HG03095 (cell line): Measurements from ENCODE around the gene VAMP4.
"Not testable (repeated sequence)": the region's sequence is repeated elsewhere in the genome, so short reads cannot be mapped to it uniquely, and the experiment has no call there.

ENCODE experiments used
- ATAC-seq: cut with Tn5 transposase; IDR thresholded peaks from one replicate; pipeline ENCODE4 v1.9.1; 2021; ENCODE audit warnings: moderate library complexity; ENCODE audit not compliant: unreplicated experiment

Gene VAMP4

DNA sequence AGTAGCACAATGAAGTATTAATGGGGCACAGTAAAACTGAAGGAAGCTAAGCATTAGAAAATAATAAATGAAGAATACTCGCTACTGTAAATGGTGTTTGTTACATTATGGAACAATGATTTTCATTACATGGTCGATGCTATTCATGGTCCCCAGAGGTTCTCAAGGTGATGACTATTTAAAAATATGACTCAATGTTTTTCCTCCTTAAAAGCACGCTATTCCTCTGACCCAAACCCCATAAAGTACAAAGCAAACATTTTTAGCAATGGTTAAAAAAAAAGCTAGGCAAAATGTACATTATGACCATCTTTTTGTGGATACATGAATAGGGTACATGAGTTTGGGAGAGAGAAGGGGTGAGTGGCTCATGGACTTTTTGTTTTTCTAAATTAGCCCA, 34.3 kb downstream of the VAMP4 start:
- ATAC-seq, result no peak

DNA sequence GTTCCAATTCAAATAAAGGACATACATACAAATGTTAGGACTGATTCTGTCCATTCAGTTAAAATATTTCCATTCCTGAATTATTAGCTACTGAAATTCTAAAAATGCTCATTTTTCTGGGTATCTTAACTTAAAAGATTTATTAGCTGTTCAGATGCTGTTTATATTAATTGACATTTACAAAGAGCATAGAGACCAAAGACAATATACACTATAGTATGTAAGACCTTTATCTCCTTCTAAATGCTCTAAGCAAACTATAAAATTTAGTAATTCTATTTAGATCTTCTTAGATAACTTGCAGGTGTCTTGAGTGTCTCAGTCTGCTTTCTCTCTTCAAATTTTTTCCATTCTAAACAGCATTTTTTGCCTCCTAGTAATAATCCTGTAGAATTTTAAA, 39.3 kb downstream of the VAMP4 start:
- no peak for ATAC-seq

DNA sequence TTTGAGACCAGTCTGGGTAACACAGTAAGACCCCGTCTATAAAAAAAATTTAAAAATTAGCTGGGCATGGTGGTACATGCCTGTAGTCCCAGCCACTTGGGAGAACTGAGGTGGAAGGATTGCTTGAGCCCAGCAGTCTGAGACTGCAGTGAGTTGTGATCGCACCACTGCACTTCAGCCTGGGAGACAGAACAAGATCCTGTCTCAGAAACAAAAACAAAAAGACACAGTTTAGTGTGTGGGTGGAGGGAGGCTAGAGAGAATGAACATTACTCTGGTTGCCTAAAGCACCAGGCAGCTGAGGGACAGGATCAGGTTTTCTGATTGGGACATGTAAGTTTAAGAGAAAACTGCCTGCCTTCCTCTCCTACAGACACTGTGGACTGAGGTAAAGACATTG, 42.3 kb downstream of the VAMP4 start:
- ATAC-seq, result no peak

DNA sequence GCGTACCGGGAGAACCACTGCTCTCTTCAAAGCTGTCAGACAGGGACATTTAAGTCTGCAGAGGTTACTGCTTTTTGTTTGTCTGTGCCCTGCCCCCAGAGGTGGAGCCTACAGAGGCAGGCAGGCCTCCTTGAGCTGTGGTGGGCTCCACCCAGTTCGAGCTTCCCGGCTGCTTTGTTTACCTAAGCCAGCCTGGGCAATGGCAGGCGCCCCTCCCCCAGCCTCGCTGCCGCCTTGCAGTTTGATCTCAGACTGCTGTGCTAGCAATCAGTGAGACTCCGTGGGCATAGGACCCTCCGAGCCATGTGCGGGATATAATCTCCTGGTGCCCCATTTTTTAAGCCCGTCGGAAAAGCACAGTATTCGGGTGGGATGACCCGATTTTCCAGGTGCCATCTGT, 46.1 kb downstream of the VAMP4 start:
- not testable (repeated sequence) for ATAC-seq

DNA sequence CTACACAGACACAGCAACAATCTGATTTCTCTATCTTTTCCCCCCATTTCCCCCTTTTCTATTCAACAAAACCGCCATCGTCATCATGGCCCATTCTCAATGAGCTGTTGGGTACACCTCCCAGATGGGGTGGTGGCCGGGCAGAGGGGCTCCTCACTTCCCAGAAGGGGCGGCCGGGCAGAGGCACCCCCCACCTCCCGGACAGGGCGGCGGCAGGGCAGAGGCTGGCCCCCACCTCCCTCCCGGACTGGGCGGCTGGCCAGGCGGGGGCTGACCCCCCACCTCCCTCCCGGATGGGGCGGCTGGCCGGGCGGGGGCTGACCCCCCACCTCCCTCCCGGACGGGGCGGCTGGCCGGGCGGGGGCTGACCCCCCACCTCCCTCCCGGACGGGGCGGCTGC, 48.3 kb downstream of the VAMP4 start:
- not testable (repeated sequence) for ATAC-seq

DNA sequence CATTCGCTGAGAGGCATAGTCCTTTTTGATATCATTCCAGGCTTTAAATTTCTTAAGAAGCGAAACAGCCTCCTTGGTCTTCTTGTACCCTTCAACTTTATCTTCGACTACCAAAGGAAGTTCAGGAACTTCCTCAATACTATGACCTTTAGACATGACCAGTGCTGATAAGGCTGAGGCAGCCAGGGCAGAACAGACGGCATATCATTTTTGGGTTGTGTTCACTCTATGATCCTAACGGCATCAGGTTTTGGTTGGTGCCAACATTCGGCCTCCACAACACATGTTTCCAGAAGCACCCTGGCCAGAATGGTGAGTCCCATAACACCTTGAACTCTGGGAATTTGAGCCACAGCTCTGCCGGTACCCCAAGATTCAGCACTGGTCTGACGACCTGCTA, 58.0 kb downstream of the VAMP4 start:
- no peak for ATAC-seq

DNA sequence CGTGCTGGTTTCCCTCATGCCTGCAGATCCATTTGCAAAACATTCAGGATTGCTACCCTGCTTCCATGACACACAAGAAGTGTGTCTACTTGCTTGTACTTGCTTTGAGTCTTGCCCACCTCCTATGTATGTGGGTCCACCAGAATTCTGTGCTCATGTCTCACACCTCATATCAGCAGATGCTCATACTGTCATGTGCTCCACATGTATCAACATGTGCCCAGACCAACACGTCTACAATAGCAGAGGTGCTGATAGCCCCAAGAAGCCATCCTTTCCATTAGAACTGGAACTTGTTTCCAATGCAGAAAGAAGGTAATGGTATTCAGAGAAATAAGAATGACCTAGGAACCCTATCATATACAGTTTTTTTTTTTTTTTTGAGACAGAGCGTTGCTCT, 61.5 kb downstream of the VAMP4 start:
- ATAC-seq, result no peak

DNA sequence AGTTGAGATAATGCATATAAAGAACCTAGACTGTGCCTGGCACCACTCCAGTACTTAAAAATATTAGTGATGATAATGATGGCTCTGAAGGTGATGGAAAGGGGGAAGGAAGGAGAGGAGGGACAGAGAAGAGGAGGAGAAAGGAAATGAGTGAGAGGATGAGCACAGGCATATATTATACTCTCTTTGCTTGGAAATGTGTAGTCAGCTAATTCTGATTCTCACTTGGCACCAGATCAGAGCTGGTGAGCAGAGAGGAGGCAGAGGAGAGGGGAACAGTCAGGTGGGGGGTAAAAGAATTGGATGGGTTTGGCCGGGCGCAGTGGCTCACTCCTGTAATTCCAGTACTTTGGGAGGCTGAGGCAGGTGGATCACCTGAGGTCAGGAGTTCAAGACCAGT, 65.0 kb downstream of the VAMP4 start:
- no peak for ATAC-seq

DNA sequence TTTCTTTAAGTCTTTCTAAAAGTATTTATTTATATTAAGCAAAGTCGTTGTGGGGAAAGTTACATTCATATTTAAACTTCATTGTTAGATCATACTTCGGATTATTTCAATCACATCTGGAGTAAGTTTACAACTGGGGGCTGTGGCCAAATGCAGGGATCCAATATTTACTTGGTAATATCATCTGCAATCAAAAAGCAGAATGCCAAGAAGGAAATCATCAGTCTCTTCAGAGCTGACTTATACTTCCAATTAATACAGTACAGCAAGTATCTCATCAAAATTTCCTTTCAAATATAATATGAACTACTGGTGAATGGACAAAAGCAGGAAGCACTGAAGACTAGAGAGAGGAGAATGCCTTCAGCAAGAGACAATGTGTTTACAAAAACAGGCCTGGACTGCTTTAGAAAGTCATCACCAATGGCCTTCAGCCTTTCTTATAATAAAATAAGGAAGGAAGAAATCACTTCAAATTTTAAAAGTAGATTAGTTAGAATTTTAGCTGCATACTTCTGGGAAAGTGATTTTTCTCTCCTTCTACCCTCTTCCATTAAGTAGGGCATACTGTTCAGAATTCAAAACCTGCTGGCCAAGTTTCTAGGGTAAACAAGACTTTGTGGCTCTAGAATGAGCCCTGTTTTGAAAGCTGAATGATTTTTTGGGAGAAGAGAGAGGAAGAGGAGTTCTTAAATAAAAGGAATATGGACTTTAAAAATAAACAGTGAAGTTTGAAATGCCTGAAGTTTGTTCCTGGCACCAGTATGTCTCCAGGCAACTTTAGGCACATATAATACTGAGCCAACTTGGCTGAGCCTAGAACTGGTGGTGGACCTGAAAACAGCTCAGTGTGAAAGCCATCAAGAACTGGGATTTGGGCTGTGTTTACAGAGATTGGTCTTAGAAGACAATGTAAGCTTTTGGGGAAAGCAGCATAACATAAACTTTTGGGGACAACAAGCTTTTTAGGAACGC, 67.1 kb downstream of the VAMP4 start:
- ATAC-seq, result no peak

DNA sequence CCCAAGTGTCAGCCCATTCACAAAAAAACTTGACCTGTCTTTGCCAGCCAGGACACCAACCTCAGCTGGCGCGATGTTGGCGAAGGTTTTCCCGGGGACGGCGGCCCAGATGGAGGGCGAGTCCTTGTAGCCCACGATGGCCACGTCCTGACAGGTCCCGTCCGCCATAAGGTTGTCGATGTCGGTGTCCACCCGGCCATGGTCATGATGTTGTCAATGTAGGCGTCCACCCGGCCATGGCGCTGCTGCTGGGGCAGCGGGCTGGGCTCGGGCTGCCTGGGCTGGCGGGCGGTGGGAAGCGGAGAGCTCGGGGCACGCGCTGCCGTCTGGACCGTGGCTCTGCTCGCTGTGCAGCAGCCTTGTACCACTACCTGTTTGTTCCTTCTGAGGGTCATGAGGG, 71.1 kb downstream of the VAMP4 start:
- no peak for ATAC-seq

DNA sequence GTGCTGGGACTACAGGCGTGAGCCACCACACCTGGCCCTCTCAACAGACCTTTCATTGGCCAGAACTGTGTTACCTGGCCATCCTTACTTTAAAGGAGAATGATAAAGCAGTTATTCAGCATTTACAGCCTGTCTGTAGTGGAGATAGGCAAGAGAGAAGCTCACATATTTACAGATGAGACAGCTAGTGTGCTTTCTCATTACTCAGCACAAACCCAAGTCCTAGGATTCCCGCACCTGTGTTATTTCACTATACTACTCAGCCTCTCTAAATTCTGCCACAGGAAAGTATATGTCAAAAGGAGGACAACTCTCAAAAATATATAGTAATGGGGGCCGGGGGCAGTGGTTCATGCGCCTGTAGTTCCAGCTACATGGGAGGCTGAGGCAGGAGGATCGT, 73.5 kb downstream of the VAMP4 start:
- no peak for ATAC-seq

DNA sequence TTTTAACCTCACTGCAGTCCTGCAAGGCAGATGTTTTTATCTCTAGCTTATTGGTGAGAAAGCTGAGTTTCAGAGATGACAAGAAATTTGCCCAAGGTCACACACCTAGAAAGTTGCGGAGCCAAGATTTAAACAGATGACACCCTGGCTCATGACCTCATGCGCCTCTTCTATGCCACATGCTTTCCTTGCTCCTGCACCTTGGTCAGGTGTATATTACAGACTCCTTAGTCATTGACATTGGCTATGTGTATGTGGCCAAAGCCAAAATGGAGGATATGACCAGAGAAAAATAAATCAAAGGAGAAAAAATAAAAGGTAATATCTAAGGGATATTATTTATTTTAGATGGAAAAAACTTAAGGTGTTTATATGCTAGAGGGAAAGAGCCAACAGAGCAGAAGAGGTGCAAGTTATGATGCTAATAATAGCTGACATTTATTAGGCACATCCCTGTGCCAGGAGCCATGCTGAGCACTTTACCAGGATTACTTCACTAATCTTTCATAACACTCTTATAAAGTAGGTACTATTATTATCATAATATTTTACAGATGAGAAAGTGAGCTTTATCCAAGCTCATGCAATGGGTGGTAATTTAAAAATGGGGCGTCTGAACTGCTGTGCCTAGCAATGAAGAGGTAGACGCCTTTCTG, 75.6 kb downstream of the VAMP4 start:
- ATAC-seq, result no peak

DNA sequence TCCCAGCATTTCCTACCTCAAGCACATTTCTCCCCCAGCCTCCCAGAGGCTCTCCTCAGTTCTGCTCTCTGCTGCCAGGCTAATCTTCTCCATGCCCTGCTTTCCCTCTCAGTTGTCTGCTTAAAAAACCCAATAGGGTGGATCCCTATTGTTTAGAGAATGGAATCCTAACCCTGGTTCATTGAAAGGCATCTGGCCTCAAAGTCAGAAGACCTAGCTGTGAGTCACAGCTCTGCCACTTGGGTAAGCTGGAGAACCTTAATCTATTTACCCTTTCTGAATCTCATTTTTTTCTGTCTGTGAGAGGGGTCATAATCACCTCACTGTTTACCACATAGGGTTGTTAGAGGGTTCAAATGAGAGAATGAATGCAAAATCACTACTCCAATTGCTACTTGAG, 76.9 kb downstream of the VAMP4 start:
- ATAC-seq, result no peak

DNA sequence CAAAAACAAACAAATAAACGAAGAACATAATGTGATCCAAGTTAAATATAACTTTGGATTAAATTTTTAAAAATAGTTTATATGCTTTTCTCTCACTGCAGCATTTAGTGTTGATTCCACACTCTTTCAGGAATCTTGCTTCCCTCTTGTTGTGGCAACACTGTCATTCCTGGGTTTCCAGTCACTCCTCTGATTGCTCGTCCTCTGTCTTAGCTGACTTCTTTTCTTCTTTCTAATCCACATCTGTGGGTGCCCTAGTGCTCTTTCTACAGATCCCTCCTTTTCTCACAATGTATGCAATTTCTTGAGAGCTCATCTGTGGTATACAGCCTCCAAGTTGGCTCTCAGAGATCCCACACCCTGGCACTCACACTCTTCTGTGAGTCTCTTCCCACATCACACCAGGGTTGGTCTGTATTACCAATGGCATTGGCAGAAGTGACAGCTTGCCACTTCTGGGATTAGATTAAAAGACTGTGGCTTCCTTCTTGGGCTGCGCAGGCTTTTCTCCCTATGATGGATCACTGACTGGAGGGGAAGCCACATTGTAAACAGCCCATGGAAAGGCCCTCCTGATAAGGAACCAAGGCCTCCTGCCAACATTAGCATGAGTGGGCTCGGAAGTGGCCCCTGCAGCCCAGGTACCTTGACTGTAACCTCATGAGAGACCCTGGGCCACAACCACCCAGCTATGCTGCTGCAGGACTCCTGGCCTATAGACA, 77.8 kb downstream of the VAMP4 start:
- no peak for ATAC-seq

DNA sequence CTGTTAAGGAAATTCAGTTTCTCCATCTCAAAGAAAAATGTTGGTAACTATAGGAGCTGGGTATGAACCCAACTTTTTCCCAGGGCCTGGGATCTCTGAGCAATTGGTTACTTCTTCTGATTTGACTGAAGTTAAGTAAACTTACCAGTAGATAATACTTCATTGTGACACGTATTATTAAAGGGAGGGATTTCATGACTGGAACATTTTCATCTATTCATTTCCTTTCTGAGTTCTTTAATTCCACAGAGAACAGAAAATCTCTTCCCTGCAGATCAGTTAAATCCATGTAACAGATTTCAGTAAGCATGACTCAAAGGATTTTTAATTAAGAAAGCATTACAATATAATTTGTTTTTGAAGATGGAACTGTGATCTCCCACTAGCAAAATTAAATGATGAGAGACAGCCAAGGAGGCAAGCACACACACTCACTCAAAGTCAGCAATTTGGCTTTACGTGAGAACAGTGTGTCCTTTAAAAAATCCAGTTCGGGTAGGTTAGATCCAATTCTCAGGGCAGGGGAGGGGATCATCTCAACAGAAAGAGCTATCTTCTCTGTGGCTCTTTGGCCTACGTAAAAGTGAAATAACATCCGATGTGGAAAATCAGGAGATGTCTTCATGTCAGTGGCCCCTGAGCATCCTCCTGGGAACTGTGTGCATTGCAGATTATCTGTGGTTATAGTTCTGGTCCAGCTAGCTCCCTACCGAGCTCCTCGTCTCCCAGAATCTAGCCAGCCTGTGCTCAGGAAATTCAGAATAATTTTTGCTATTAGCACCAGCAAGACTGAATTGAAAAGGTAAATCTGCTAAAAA, 78.6 kb downstream of the VAMP4 start:
- no peak for ATAC-seq

DNA sequence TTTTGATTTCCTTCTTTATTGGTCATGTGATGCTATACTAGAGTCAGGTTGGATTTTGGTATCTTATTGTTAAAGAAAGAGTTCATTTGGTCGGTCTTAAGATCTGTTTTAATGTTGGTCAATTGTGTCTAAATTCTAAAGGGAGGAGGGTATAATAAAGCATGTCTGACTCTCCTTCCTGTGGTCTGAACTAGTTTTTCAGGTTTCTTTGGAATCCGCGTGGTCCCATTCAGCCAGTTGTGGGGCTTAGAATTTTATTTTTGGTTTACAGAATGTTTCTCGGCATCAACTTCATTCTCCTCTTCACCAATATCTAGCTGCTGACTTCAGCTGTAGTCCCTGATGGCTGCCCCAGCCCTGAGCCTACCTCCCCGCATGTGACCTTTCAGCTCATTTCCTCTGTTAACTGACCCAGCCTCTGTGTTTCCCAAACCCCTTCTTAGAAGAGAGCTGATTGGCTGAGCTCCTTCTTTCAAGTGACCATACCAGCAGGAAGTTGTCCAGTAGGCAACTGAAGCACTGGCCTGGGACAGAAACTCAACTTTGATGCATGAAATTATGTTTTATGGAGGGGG, 80.7 kb downstream of the VAMP4 start:
- no peak for ATAC-seq

DNA sequence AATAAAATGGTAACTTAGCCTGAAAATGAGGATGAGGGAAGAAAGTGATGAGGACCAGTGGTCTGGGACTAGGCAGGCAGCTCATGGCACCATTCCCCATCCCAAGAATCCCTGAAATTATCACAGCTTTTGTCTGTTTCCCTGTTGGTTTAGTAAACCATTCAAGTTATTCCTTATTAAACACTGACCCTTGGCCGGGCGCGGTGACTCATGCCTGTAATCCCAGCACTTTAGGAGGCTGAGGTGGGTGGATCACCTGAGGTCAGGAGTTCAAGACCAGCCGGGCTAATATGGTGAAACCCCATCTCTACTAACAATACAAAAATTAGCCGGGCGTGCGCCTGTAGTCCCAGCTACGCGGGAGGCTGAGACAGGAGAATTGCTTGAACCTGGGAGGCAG, 85.7 kb downstream of the VAMP4 start:
- not testable (repeated sequence) for ATAC-seq

DNA sequence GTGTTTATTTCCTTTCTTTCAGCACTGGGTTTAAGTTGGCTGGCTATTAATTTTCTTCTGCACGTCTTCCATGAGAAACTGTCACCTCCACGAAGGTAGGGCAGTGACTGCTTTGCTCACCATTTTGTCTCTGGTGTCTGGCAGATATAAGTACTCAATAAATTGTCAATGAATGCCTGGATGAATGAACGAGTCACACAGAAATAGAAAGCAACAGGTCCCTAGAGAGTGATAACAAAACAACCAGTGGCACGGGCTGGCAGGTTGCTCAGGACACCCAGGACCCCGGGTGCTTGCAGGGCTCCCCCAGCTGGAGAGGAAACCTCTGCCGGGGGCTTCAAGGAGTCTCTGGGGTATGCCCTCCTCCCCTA, 86.1 kb downstream of the VAMP4 start:
- no peak for ATAC-seq

DNA sequence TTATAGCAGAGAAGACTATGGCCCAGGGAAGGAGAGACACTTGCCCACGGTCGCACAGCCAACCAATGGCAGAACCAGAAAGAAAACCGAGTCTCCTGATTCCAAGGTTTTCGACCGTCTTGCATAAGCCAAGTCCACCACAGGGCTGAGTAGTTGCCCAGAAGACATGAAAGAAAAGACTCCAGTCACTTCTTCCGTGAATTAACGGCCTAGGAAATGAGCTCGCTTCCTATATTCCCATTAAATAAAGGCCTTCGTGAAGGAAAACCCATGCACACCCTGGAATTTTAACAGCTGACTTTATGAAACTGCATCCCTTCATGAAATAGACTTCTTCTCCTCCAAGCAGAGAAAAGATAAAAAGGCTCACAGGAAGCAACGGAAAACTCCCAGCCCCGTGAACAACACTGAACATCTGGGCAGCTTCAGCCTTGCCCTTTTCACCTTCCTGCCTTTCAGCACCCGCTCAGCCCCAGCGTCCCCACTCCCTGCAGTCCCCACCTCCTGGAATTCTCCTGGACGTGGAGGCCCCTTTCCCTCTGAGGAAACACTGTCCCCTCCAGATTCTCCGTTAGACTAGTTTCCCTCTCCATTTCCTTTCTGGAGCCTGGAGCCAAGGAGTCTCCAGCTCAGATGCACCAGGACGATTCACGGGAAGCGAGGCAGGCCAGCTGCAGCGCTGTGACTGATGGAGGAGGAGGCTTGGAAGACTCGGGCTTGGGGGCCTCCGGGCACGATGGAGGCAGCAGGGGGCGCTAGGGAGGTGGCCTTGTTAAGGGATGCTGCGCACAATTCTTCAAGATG, 86.7 kb downstream of the VAMP4 start:
- ATAC-seq, result no peak
